HG02973 (cell line): ENCODE data around the gene TBC1D22A.

Experiments
- ATAC-seq: cut with Tn5 transposase; IDR thresholded peaks from one replicate; pipeline ENCODE4 v1.9.1; 2021; ENCODE audit warnings: moderate library complexity; ENCODE audit not compliant: unreplicated experiment

TBC1D22A gene

DNA sequence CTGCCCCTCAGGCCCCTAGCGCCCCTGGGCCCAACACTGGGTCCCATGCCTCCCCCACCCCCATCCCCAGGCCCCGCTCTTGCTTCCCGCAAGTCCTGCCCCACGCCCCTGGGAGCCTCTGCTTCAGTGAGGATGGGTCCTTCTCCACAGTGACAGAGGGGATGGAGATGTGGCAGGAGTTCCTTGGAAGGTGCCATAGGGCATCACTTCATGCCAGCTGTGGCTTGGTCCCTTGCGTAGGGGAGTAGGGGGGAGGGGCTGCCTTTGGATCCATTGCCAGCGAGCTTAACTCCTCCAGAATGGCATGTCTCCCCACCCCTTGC is 9.5 kb upstream of the TBC1D22A start:
- no peak for ATAC-seq

- no peak for ATAC-seq
These were observed 9.1 kb upstream of the TBC1D22A start for GRCh38 chr22:46753360-46753759.

- no peak for ATAC-seq
These were observed 8.7 kb upstream of the TBC1D22A start for GRCh38 chr22:46753761-46754109.

- ATAC-seq, result no peak
These were observed 8.2 kb upstream of the TBC1D22A start for GRCh38 chr22:46754110-46754799.

GRCh38 chr22:46754826-46755225 is 7.6 kb upstream of the TBC1D22A start:
- no peak for ATAC-seq

GRCh38 chr22:46755525-46755924 is 6.9 kb upstream of the TBC1D22A start:
- no peak for ATAC-seq

DNA sequence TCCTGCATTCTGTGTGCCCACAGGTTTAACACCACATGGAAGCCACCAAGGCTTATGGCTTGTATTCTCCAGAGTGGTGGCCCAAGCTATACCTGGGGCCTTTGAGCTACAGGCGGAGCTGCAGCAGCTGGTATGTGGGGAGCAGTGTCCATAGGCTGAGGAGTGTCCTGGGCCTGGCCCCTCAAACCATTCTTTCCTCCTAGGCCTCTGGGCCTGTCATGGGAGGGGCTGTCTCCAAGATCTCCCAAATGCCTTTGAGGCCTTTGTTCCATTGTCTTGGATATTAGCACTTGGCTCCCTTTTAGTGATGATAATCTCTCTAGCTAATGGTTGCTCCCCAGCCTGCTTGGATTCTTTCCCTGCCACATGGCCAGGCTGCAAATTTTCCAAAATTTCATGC is 6.4 kb upstream of the TBC1D22A start:
- no peak for ATAC-seq

GRCh38 chr22:46757104-46757503 is 5.3 kb upstream of the TBC1D22A start:
- ATAC-seq, result no peak

GRCh38 chr22:46758121-46758520 is 4.3 kb upstream of the TBC1D22A start:
- ATAC-seq, result no peak

DNA sequence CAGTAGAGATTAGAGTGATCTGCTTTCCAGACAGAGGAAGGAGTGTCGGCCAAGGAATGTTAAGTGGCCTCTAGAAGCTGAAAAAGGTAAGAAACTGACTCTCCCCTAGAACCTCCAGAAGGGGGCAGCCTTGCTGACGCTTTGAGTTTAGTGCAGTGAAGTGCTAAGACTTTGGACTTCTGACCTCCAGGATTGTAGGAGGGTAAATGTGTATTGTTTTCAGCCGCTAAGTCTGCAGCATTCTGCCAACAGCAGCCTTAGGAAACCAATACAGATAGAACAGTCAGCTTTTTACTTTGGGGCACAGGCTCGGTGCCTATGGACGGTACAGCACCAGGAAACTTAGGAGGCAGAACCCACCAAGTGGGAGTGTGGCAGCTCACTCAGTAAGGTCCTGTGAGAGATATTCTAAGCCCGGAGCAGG is 3.6 kb upstream of the TBC1D22A start:
- no peak for ATAC-seq

- no peak for ATAC-seq
These were observed 1.4 kb upstream of the TBC1D22A start for GRCh38 chr22:46761017-46761416.

DNA sequence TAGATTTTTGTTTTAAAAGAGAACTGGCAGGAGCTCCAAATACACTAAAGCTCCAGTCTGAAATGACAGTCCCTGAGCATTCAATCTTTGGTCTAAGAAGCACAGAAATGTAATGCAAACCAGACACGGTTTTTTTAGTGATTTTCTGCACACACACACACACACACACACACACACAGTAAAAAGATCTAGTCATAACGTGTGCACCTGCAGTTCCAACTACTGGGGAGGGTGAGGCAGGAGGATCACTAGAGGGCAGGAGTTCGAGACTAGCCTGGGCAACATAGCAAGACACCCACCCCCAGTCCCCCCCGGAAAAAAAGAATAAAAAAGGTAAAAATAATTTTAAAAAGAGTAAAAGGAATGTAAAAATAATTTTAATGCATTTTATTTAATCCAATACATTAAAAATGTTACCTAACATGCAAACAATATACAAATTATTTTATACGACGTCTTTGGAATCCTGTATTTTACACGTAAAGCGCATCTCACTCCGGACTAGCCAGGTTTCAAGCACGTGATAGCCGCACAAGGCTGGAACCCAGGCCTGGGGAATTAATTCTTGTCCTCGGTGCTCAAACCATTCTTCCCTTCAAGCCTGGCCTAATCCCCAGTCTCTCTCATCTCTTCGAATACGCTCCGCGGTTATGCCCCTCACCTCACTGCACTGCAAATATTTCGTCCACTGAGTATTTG is 762 bp upstream of the TBC1D22A start:
- ATAC-seq, result no peak

DNA sequence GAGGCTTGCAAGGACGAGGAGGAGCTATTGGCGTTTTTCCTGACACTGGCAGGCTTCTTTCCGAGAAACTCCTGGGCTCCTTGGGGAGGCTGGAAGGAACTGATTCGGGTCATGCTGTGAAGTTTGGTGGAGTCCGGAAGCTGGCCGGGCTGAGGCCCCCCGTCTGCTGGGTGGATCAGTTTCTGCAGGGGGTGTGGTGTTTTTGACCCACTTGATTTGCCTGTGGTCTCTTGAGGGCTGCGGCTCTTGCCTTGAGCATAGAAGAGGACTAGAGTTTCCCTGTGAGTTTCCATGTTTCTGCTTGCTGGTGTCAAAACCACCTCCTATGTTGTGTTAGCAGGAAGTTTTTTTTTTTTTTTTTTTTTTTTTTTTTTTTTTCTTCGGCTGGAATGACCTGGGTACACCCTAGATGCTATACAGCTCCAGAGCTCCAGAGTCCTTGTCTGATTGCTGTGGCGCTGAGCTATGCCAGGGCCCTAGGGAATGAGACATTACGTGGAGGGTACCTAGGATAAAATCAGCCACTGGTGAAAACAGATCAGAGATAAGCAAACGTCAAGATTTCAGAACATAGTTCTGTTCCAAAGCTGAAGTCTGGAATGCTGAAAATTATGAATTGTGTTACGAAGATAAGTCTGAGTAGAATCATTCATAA is 728 bp downstream of the TBC1D22A start:
- ATAC-seq, result no peak

- no peak for ATAC-seq
These were observed 1.8 kb downstream of the TBC1D22A start for GRCh38 chr22:46764140-46764680.

GRCh38 chr22:46764779-46765485 is 2.5 kb downstream of the TBC1D22A start:
- ATAC-seq, result no peak

- no peak for ATAC-seq
These were observed 4.2 kb downstream of the TBC1D22A start for GRCh38 chr22:46766611-46767010.

DNA sequence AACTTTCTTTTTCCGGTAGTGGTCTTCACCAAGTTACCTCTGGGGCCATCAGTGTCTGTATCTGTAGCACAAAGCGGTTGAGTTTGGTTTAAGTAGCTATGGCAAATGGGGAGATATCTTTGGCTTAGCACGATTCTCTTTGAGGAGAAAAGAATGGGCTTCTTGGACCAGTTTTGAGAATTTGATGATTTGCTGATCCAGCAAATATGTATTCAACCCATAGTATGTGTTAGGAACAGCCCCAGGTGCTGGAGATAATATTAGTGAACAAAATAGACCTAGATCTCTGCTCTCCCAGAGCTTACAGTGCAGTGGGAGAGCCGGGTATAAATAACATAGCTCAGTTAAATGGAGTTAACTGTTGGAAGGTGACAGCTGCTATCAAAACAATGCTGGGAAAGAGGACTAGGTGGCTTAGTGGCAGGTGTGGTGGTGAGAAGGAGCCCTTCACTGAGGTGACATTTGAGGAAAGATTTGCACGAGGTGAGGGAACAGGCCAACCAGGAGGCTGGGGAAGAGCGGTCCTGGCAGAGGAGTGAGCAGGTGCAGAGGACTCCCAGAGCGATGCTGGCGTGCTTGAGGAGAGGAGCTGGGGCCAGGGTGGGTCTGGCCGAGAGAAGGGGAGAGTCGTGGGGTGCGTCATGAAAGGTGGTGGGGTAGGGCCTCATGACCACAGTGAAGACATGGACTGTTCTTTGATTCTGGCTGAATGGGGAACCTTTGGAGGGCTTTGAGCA is 5.0 kb downstream of the TBC1D22A start:
- ATAC-seq, result no peak

DNA sequence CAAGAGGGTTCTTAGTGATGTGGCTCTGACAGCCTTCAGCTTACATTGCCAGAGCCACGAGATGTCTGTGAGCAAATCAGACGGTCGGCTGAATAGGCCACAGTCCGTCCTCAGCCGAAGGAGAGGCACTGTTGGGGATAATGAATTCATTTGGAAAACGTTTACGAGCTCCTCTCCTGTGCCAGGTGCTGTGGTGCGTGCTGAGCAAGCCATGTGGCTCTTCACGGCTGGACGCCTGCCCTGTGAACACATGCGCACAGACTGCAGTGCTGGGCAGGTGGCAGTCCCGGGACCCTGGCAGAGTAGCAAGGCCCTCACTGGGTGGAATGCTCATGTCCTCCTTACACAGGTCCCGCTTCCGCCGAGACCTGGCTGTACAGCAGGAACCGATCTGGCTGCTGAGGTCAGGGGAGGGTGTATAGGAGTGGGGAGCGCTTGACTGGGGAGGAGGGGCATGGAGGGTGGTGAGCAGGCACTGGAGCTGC is 6.8 kb downstream of the TBC1D22A start:
- ATAC-seq, result no peak

DNA sequence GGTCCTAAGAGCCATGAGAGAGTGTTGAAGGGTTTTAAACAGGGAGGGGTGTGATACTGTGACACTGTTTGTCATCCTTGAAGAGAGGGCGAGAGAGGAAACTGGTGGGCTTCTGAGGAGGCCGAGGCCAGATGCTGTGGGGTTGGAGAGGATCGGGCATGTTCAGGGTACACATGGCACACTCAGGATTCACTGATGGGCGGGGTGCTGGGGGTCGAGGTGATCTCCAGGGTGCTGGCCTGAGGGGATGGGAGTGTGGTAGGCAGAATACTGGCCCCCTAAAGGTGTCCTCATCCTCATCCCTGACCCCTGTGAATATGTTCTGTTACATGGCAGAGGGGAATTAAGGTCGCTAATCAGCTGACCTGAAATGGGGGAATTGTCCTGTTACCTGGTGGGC is 7.3 kb downstream of the TBC1D22A start:
- no peak for ATAC-seq

- ATAC-seq, result no peak
These were observed 7.7 kb downstream of the TBC1D22A start for GRCh38 chr22:46770151-46770641.
